ENCODE data around the gene SH3RF3. TPM values are rescaled to one million over a fixed set of nuclear protein-coding genes. Genes with fewer than 3 reads are reported as not detected.

The SH3RF3 gene
- total RNA-seq, 1 experiment from 2014 or later, result not detected

GRCh38 chr2:109440499-109441156 lies 311.6 kb downstream of the SH3RF3 start:
- H3K27me3 ChIP-seq (ENCODE audit: insufficient read depth, low read length), result no peaks in the 10 kb centered on the region
- BruUV-seq (replicated peaks), result no TSS peak
- no peak overlapping the region for H3K4me3 ChIP-seq (replicated peaks in 1 of 2; ENCODE audit: low read depth in 1 of 2, low read length in 2 of 2)
- H3K9me2 ChIP-seq (ENCODE audit: insufficient read depth), result no peaks in the 10 kb centered on the region
- no peak for TF ChIP-seq POLR2A (IDR thresholded peaks at IDR 0.05; ENCODE audit: borderline replicate concordance, extremely low read depth, insufficient read depth, insufficient read length)
- TF ChIP-seq YY1 (IDR thresholded peaks at IDR 0.05; ENCODE audit: extremely low read depth, insufficient replicate concordance, low read depth, low read length), result no peak
- TF ChIP-seq JUND (IDR thresholded peaks at IDR 0.05), result no peak
- no peak for TF ChIP-seq FOSL1 (IDR thresholded peaks at IDR 0.05; ENCODE audit: low read depth)
- TF ChIP-seq SP1 (IDR thresholded peaks at IDR 0.05; ENCODE audit: low read depth), result no peak
- no peak for TF ChIP-seq CEBPB (IDR thresholded peaks at IDR 0.05; ENCODE audit: low read depth)
- TF ChIP-seq CBX3 (IDR thresholded peaks at IDR 0.05; ENCODE audit: low read depth), result no peak
- no peak for TF ChIP-seq ELF1 (IDR thresholded peaks at IDR 0.05; ENCODE audit: borderline replicate concordance, low read depth)
- no peak for TF ChIP-seq EZH2phosphoT487 (IDR thresholded peaks at IDR 0.05; ENCODE audit: borderline replicate concordance)
- no peak for TF ChIP-seq SIN3A (IDR thresholded peaks at IDR 0.05; ENCODE audit: low read depth)
- no peak for TF ChIP-seq ZNF274 (IDR thresholded peaks at IDR 0.05; ENCODE audit: low read depth, low read length)
- TF ChIP-seq SRF (IDR thresholded peaks at IDR 0.05; ENCODE audit: low read depth), result no peak
- no peak overlapping the region for H3K4me2 ChIP-seq (ENCODE audit: low read length)
- CTCF ChIA-PET, result no interaction called here
- intact Hi-C loops (cut with micrococcal nuclease), result no loop called here
- H3K79me2 ChIP-seq (ENCODE audit: insufficient read depth, low read length), result no peaks in the 10 kb centered on the region
- POLR2A ChIA-PET, result no interaction called here
- RAD21 ChIA-PET (ENCODE audit: low non-redundant PET in 1 of 2, low total read pairs in 2 of 2, uncharacterized antibody in 2 of 2, unreplicated experiment in 2 of 2), result no interaction called here
- no peak for ATAC-seq
- H3K36me3 ChIP-seq (ENCODE audit: control insufficient read depth in 1 of 2, insufficient read depth in 2 of 2, low read length in 2 of 2), result no peaks in the 10 kb centered on the region
- peaks cover 0 to 4% of the 10 kb centered on the region in 2 experiments; a peak in 2 of 4 replicates for H3K9me3 ChIP-seq (ENCODE audit: control insufficient read depth in 1 of 2, insufficient read depth in 1 of 2, low read depth in 1 of 2, low read length in 2 of 2)
- no peak for DNase-seq (ENCODE audit: low read depth, low spot score)
- peaks cover 0 to 5% of the 10 kb centered on the region in 2 experiments; a peak in 1 of 4 replicates for H3K4me1 ChIP-seq (ENCODE audit: control insufficient read depth in 1 of 2, insufficient read depth in 2 of 2, low read length in 2 of 2)
- H3K9ac ChIP-seq (ENCODE audit: low read length), result no peak overlapping the region
- no peak overlapping the region for H3K27ac ChIP-seq (ENCODE audit: low read depth, low read length)
- H4K20me1 ChIP-seq (ENCODE audit: insufficient read depth), result no peaks in the 10 kb centered on the region
- H2AFZ ChIP-seq (ENCODE audit: low read depth, low read length, poor library complexity, severe bottlenecking), result no peak overlapping the region

Data from HCT116 (cell line).